GM21786 (cell line): Measurements from ENCODE around the gene CMTM3.
A peak's percentile ranks its signal among the peaks of the same experiment; 100 is the strongest.
"Not testable (repeated sequence)": the region's sequence is repeated elsewhere in the genome, so short reads cannot be mapped to it uniquely, and the experiment has no call there.

Experiments used
- ATAC-seq: cut with Tn5 transposase; IDR thresholded peaks from one replicate; pipeline ENCODE4 v1.9.1; 2021; ENCODE audit not compliant: unreplicated experiment

Gene CMTM3

DNA sequence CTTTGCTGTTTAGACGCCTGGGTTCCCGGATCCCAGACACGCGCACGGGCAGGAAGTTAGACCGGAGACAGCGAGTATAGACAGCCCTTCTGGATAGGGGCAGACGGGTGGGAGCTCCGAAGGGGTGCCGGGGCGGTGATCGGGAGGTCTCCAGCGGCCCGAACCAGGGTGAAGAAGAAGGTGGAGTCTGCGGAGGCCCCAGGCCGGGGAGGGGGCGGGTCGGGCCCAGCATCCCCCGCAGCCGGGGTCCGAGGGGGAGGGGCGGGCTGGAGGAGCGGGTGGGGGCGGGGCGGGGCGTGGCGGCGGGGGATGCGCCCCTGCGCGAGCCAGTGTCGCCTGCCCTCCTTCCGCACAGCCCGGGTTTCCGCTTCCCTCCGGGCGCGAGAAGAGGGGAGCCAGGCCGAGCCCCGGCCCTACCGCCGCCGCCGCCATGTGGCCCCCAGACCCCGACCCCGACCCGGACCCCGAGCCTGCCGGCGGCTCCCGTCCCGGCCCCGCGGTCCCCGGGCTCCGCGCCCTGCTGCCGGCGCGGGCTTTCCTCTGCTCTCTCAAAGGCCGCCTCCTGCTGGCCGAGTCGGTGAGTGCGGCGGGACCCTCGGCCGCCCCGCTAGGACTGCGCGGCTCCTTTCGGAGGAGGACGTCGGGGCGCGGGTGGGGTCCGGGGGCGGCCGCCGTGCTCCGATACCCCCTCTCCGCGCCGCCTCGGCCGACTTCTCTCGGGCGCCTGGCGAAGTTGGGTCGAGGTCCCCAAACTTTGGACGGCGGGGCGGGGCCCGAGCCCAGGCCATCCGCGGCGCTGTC lies at the start of gene CMTM3:
Gene CMTM3 (plus strand): TSS at position 329 of the 801 bp plus-strand sequence. CDS start 102 bp downstream, at position 431.
- peak; percentile 45 for ATAC-seq

DNA sequence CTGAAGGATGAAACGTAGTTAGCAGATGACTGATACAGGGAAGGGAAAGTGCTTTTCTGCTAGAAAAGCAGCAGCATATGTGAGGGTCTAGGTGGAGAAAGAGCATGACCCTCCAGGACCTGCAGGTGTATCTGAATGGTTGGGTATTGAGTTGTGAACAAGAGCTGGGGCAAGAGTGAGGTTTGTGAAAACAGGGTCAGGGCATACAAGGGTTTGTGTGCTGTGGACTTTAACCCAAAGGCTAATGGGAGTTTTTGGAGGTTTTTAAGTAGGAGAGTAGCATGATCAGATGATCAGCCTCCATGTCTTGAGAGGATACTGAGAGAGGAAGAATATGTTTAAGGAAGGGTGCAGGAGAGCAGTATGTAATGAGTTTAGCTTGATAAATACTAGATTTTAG lies 44.4 kb upstream of the CMTM3 start:
- ATAC-seq = no peak

DNA sequence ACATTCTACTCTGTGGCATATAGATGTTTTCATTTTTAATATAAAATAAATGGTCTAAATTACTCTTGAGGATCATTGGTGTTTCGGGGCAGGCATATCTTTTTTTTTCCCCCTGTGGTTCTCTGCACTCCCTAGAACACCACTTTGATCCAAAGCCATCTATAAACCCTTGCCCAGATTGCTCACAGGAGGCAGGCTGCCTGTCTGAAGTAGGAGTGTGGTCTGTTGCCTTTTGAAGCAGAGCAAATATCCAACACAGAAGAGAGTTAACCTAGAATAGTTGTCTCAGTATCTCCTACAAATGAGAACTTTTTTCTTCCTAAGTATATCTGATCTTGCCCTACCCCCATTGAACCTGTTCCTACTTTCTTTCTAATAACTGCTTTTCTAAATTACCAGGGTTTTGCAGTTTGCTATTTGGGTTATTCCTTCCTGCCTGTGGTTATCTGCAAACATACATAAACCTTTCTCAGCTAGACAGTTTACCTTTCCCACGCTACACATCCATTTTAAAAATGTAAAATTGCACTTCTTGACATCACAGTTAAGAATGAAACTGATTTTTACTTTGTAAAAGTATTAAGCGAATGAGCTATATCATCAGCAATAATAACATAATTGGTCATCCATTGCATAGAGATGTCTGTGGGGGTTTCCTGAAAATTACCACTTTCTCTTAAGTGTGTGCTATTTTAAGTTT lies 43.0 kb upstream of the CMTM3 start:
- no peak for ATAC-seq

DNA sequence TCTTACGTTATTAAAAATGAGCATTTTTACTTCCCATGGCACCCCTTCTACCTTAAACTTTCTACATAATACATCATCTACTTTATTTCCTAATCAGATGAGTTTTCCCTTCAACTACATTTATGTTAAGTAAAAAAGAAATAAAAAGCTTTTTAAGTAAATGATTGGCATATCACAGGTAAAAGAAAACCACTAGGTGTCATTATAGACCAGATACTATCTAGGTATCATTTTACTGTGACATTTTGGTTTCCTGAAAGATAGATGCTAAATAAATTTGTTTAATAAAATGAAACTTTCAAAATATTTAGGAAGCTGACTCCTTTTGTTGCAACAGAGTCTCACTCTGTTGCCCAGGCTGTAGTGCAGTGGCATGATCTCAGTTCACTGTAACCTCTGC lies 42.1 kb upstream of the CMTM3 start:
- no peak for ATAC-seq

GRCh38 chr16:66562986-66563385 lies 41.5 kb upstream of the CMTM3 start:
- no peak for ATAC-seq

- no peak for ATAC-seq
Measured at GRCh38 chr16:66563574-66564334, 40.8 kb upstream of the CMTM3 start.

DNA sequence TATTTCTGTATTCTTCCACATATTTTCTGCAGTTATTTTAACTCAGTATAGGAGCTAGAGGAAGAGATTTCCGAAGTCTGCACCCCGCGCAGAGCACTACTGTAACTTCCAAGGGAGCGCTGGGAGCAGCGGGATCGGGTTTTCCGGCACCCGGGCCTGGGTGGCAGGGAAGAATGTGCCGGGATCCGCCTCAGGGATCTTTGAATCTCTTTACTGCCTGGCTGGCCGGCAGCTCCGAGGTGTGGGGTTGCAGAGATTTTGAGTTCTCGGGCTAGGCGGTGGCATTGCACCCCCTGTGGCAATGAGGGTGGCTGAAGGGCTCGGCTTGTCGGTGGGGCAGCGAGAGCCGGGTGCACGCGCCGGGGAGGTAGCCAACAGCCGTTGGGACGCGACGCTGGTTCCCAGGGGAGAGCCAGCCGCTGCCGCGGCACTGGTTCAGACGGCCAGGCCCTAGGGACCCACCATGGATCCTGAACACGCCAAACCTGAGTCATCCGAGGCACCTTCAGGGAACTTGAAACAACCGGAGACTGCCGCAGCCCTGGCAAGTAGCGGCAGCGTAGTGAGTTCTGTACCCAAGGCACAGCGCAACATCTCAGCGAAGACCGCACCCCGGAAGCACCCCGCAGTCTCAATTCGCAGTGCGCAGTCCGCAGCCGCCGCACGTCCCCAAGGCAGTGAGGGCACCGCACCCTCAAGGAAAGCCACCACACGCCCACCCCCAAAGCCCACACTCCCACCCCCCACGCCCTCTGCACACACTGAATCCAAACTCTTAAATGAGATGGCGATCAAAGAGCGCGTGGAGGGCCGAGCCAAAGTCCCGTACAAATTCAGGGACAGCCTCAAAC lies 38.2 kb upstream of the CMTM3 start, which contains the start of gene CMTM1:
Gene CMTM1 (plus strand): TSS at position 389 of the 851 bp plus-strand sequence. CDS start 75 bp downstream, at position 464.
- ATAC-seq = no peak

GRCh38 chr16:66567270-66567669 lies 37.2 kb upstream of the CMTM3 start:
- ATAC-seq = not testable (repeated sequence)

GRCh38 chr16:66568355-66568754 lies 36.1 kb upstream of the CMTM3 start:
- no peak for ATAC-seq

DNA sequence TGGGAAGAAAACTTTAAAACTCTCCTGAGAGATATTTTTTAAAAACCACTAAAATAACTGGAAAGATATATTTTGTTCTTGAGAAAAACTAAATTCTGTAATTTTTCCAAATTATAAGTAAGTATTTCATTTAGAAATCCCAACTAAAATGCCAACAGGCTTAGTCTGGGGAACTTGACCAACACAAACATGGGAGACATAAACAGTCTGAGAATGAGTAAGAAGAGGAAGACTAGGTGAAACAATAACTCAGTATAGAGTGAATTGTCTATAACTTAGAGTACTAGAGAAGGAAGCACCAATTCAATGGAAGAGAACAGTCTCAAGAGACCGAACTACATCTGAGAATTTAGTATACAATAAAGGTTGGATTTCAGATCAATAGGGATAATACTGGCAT lies 35.4 kb upstream of the CMTM3 start:
- ATAC-seq = no peak

- no peak for ATAC-seq
Measured at GRCh38 chr16:66569827-66570405, 34.6 kb upstream of the CMTM3 start.

DNA sequence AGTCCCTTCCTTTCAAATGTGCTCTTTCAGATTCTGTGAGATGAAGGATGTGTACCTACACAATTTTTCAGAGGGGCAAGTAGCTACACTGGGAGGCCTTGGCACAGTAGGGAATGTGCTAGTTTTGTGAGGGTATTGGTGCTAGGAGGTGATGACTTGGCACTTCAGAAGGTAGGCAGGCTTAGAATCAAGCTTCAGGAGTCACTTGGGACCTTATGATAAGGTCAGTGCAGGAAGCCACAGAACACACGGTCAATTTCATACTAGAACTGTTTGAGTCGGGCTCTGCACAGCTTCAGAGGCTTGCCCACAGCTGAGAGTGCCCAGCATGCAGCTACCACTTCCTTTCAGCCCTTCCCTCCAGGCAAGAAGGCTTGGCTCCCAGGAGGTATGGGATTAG lies 32.1 kb upstream of the CMTM3 start:
- ATAC-seq = no peak

- no peak for ATAC-seq
Measured at GRCh38 chr16:66574081-66574480, 30.4 kb upstream of the CMTM3 start.

DNA sequence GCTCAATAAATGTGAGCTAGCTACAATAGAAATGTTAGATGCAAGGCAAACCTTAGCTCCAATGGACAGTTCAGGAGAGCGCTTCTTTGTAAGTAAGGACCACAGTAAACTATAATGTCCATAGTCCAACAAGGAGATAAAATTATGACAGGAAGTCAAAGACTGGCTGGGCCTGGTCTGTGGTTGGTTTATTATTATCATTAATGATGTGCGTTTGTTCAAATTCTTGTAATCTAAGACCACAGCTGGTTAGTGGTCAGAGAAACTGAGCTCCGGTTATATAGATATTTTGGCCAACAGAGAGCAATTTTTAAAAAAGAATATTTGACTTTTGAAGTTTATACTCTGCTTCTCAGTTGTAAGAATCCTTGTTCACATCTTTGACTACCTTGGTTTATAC lies 30.0 kb upstream of the CMTM3 start:
- ATAC-seq = no peak

DNA sequence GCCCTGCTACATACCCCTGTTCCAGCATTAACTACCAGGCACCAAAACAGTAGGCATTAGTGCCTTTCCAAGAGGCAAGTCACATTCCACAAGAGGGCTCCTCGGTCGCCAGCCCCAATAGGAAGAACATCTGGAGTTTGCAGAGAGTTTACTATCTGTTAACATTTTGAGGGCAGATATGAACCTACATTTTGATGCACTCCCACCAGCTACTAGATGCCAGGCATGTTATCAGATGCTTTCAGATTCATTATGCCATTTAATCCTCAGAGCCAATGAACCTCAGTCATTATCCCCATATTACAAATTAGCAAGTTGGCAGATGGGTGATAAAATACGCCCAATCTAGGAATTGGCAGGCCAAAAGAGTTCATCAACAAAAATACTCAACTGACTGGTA lies 29.4 kb upstream of the CMTM3 start:
- ATAC-seq = no peak

GRCh38 chr16:66576296-66576695 lies 28.2 kb upstream of the CMTM3 start:
- ATAC-seq = no peak

- ATAC-seq = no peak
Measured at GRCh38 chr16:66578651-66579531, 25.6 kb upstream of the CMTM3 start, which contains the start of gene CMTM2. Gene CMTM2 (plus strand): TSS chr16:66579463. CDS start chr16:66579608, 145 bp downstream.

DNA sequence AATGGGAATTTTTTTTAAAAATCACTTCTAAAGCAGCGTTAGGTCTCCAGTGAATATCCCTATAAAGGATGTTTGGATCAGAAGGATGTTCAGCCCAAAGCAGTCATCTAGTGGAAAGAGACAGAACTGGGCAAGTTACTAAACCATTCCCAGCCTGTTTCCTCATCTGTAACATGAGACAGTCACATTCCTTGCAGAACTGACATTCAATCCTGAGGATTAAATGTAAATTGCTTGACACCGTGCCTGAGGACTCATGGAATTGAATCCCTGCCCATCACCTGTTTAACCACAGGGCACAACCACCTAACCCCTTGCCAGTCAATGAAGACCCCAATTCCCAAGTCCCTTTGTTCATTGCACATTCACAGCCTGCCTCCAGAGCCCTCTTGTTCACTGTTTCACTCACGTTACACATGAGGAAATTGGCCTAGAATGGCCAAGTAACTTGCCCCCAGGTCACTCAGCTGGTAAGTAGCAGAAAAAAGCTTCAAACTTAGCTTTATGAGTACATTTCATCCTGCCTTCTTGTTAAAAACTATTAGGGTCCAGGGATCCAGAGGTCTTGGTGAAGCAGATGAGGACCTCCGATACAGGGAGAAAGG lies 23.8 kb upstream of the CMTM3 start:
- ATAC-seq = no peak
